Neural progenitor cell (in vitro differentiated cells): ENCODE results near the gene CHRNG. TPM values are rescaled to one million over a fixed set of nuclear protein-coding genes. Genes with fewer than 3 reads are reported as not detected.
A peak's percentile ranks its signal among the peaks of the same experiment; 100 is the strongest.

Experiments used
- DNase-seq: peaks from one replicate; pipeline ENCODE4 v3.0.0-alpha.2; 2016; ENCODE audit warnings: low spot score
- H2AFZ ChIP-seq: fragments of 200-600 bp; sonication (generic); replicated peaks from 2 replicates; pipeline ENCODE4 v1.6.1; 2016; ENCODE audit warnings: antibody characterized with exemption
- H3F3A ChIP-seq: fragments of 200-600 bp; sonication (generic); 2 replicates; pipeline ENCODE4 v1.6.1; 2016; ENCODE audit warnings: antibody characterized with exemption, low read depth
- H3K27ac ChIP-seq: fragments of 200-600 bp; sonication (generic); 2 replicates; pipeline ENCODE4 v1.5.1; 2016; ENCODE audit warnings: mild to moderate bottlenecking
- H3K27me3 ChIP-seq: fragments of 200-600 bp; sonication (generic); 2 replicates; pipeline ENCODE4 v1.6.1; 2016; ENCODE audit warnings: mild to moderate bottlenecking, moderate library complexity
- H3K36me3 ChIP-seq: fragments of 200-600 bp; sonication (generic); 2 replicates; pipeline ENCODE4 v1.5.1; 2016
- H3K4me1 ChIP-seq: fragments of 200-600 bp; sonication (generic); 2 replicates; pipeline ENCODE4 v1.6.1; 2016; ENCODE audit warnings: mixed run types
- H3K4me2 ChIP-seq: fragments of 200-600 bp; sonication (generic); 2 replicates; pipeline ENCODE4 v1.6.1; 2016
- H3K4me3 ChIP-seq: fragments of 200-600 bp; sonication (generic); 2 replicates; pipeline ENCODE4 v1.5.1; 2016
- H3K79me2 ChIP-seq: fragments of 200-600 bp; sonication (generic); 2 replicates; pipeline ENCODE4 v1.6.1; 2016; ENCODE audit warnings: low read depth
- H3K9ac ChIP-seq: fragments of 200-600 bp; sonication (generic); 2 replicates; pipeline ENCODE4 v1.6.1; 2016
- H3K9me3 ChIP-seq: fragments of 200-600 bp; sonication (generic); 2 replicates; pipeline ENCODE4 v1.5.1; 2016; ENCODE audit warnings: low read depth
- H4K20me1 ChIP-seq: fragments of 200-600 bp; sonication (generic); 2 replicates; pipeline ENCODE4 v1.6.1; 2016; ENCODE audit warnings: low read depth
- H3K27ac Mint-ChIP-seq: 3 replicates; pipeline ENCODE4 v1.8.0; 2021; ENCODE audit warnings: mixed read lengths
- H3K27me3 Mint-ChIP-seq: 2 replicates; pipeline ENCODE4 v1.8.0; 2022; ENCODE audit warnings: low read depth, mild to moderate bottlenecking, inconsistent platforms, moderate library complexity, mixed read lengths; ENCODE audit not compliant: insufficient read depth
- H3K36me3 Mint-ChIP-seq: 3 replicates; pipeline ENCODE4 v1.8.0; 2021; ENCODE audit warnings: mixed read lengths
- H3K4me1 Mint-ChIP-seq: 3 replicates; pipeline ENCODE4 v1.8.0; 2021; ENCODE audit warnings: mixed read lengths
- H3K4me3 Mint-ChIP-seq: 3 replicates; pipeline ENCODE4 v1.8.0; 2021; ENCODE audit warnings: mild to moderate bottlenecking, moderate library complexity, mixed read lengths
- H3K9me3 Mint-ChIP-seq: 3 replicates; pipeline ENCODE4 v1.8.0; 2020; ENCODE audit warnings: mixed read lengths
- CTCF ChIP-seq: fragments of 200-600 bp; sonication (generic); IDR thresholded peaks from 2 replicates; pipeline ENCODE4 v1.5.1; 2017; ENCODE audit warnings: antibody characterized with exemption, mild to moderate bottlenecking
- EZH2 ChIP-seq: fragments of 200-600 bp; sonication (generic); IDR thresholded peaks from 2 replicates; pipeline ENCODE4 v1.6.1; 2017; ENCODE audit warnings: antibody characterized with exemption, mild to moderate bottlenecking, moderate library complexity
- EZH2phosphoT487 ChIP-seq: fragments of 200-600 bp; sonication (generic); IDR thresholded peaks from 2 replicates; pipeline ENCODE4 v1.6.1; 2017; ENCODE audit warnings: antibody characterized with exemption
- total RNA-seq: library from RNA; depleted of rRNA; stranded (reverse); fragments of >200 nt; gene quantifications from 2 replicates; pipeline ENCODE4 v1.2.3, GENCODE V29; 2015; ENCODE audit warnings: low replicate concordance

The CHRNG gene
- total RNA-seq, 1 donor from 2014 or later = not detected

- H3F3A ChIP-seq = no peaks in the 10 kb centered on the region
- no peak overlapping the region for H3K27ac ChIP-seq
- no peaks in the 10 kb centered on the region for H3K4me1 ChIP-seq
- Mint-ChIP-seq H3K4me3 (peak overlapping the region; percentile 10), H3K9me3 (no peaks in the 10 kb centered on the region), H3K36me3 (no peaks in the 10 kb centered on the region), H3K27ac (no peak overlapping the region), H3K4me1 (peaks cover 11% of the 10 kb centered on the region), H3K27me3 (peaks cover 13% of the 10 kb centered on the region)
- no peaks in the 10 kb centered on the region for H3K79me2 ChIP-seq
- H3K36me3 ChIP-seq = no peaks in the 10 kb centered on the region
- no peak overlapping the region for H3K4me3 ChIP-seq
- no peak overlapping the region for H3K4me2 ChIP-seq
- H2AFZ ChIP-seq = no peak overlapping the region
- H4K20me1 ChIP-seq = no peaks in the 10 kb centered on the region
- no peaks in the 10 kb centered on the region for H3K9me3 ChIP-seq
- DNase-seq = peak; percentile 28
- TF ChIP-seq EZH2 = no peak
- no peak for TF ChIP-seq EZH2phosphoT487
- no peak for TF ChIP-seq CTCF
- no peak overlapping the region for H3K9ac ChIP-seq
- peaks cover 3% of the 10 kb centered on the region for H3K27me3 ChIP-seq
These were observed 26.9 kb upstream of the CHRNG start for GRCh38 chr2:232512602-232513001.

GRCh38 chr2:232513353-232513752 is 26.1 kb upstream of the CHRNG start:
- Histone ChIP-seq H3K9ac (no peak overlapping the region), H3K4me1 (no peaks in the 10 kb centered on the region), H3K4me3 (no peak overlapping the region), H3K79me2 (no peaks in the 10 kb centered on the region), H3K36me3 (no peaks in the 10 kb centered on the region), H3K9me3 (no peaks in the 10 kb centered on the region), H2AFZ (no peak overlapping the region), H4K20me1 (no peaks in the 10 kb centered on the region), H3K4me2 (no peak overlapping the region), H3K27ac (no peak overlapping the region), H3F3A (no peaks in the 10 kb centered on the region), H3K27me3 (peaks cover 3% of the 10 kb centered on the region)
- Mint-ChIP-seq H3K9me3 (no peaks in the 10 kb centered on the region), H3K36me3 (no peaks in the 10 kb centered on the region), H3K27ac (no peak overlapping the region), H3K27me3 (peaks cover 20% of the 10 kb centered on the region), H3K4me3 (no peak overlapping the region), H3K4me1 (peaks cover 9% of the 10 kb centered on the region)
- no peak for DNase-seq
- TF ChIP-seq EZH2phosphoT487 (no peak), CTCF (no peak), EZH2 (no peak)

- DNase-seq = no peak
- Histone ChIP-seq H2AFZ (no peak overlapping the region), H3K4me1 (no peaks in the 10 kb centered on the region), H3K27ac (no peak overlapping the region), H3K9me3 (no peaks in the 10 kb centered on the region), H3F3A (no peaks in the 10 kb centered on the region), H3K4me3 (no peak overlapping the region), H3K36me3 (no peaks in the 10 kb centered on the region), H3K27me3 (peaks cover 18% of the 10 kb centered on the region), H4K20me1 (no peaks in the 10 kb centered on the region), H3K79me2 (no peaks in the 10 kb centered on the region), H3K4me2 (no peak overlapping the region), H3K9ac (no peak overlapping the region)
- H3K27ac Mint-ChIP-seq = no peak overlapping the region
- no peak for TF ChIP-seq EZH2
- no peak for TF ChIP-seq CTCF
- TF ChIP-seq EZH2phosphoT487 = no peak
- H3K36me3 Mint-ChIP-seq = no peaks in the 10 kb centered on the region
- no peak overlapping the region for H3K4me3 Mint-ChIP-seq
- H3K9me3 Mint-ChIP-seq = no peaks in the 10 kb centered on the region
- H3K27me3 Mint-ChIP-seq = peaks cover 24% of the 10 kb centered on the region
- peaks cover 13% of the 10 kb centered on the region for H3K4me1 Mint-ChIP-seq
These were observed 23.9 kb upstream of the CHRNG start for GRCh38 chr2:232515639-232516038.
